AG09309 (cell line): ENCODE measurements around the gene CCDC54.

Source experiments
- DNase-seq: peaks from one replicate; pipeline ENCODE4 v3.0.0-alpha.2; 2010; ENCODE audit warnings: low read depth
- H3K4me3 ChIP-seq: 2 replicates; pipeline ENCODE4 v1.5.1; 2011; ENCODE audit warnings: mild to moderate bottlenecking, low read depth, low read length, moderate library complexity; ENCODE audit not compliant: control insufficient read depth
- CTCF ChIP-seq: IDR thresholded peaks from 2 replicates; pipeline ENCODE4 v1.5.1; 2011; ENCODE audit warnings: mild to moderate bottlenecking, low read depth, low read length, inconsistent platforms; ENCODE audit not compliant: insufficient read depth, control insufficient read depth; ENCODE audit errors: missing control alignments

Gene CCDC54

GRCh38 chr3:107382631-107383030 lies 5.4 kb downstream of the CCDC54 start:
- H3K4me3 ChIP-seq, result no peak overlapping the region
- TF ChIP-seq CTCF, result no peak
- no peak for DNase-seq

- H3K4me3 ChIP-seq, result no peak overlapping the region
- no peak for DNase-seq
- TF ChIP-seq CTCF, result no peak
Measured at GRCh38 chr3:107384428-107384827, 7.2 kb downstream of the CCDC54 start.

- DNase-seq, result no peak
- H3K4me3 ChIP-seq, result no peak overlapping the region
- no peak for TF ChIP-seq CTCF
Measured at GRCh38 chr3:107384907-107385306, 7.7 kb downstream of the CCDC54 start.

GRCh38 chr3:107387555-107387954 lies 10.3 kb downstream of the CCDC54 start:
- H3K4me3 ChIP-seq, result no peak overlapping the region
- TF ChIP-seq CTCF, result no peak
- no peak for DNase-seq

- TF ChIP-seq CTCF, result no peak
- H3K4me3 ChIP-seq, result no peak overlapping the region
- peak; percentile 52 for DNase-seq
Measured at GRCh38 chr3:107392549-107393165, 15.4 kb downstream of the CCDC54 start.

GRCh38 chr3:107394502-107394901 lies 17.3 kb downstream of the CCDC54 start:
- DNase-seq, result no peak
- no peak for TF ChIP-seq CTCF

GRCh38 chr3:107395066-107395465 lies 17.8 kb downstream of the CCDC54 start:
- no peak for TF ChIP-seq CTCF
- no peak overlapping the region for H3K4me3 ChIP-seq
- no peak for DNase-seq

More at GRCh38 chr3:107394502-107394901, 17.3 kb downstream of the CCDC54 start:
- H3K4me3 ChIP-seq, result no peak overlapping the region
